Ovary (tissue), 9 donors: ENCODE results near the gene CCDC138. TPM values are rescaled to one million over a fixed set of nuclear protein-coding genes. Genes with fewer than 3 reads are reported as not detected.

ENCODE experiments used
- DNase-seq, 5 donors: peaks; one replicate each; pipeline ENCODE4 v3.0.0-alpha.2; 2019 to 2020
- H3K27ac ChIP-seq, 2 donors: fragments of 200-600 bp; one replicate each; pipeline versions ENCODE4 v1.5.1 to v1.8.0; 2019 to 2022
- H3K27me3 ChIP-seq: fragments of 200-600 bp; one replicate; pipeline ENCODE4 v1.8.0; 2022
- H3K36me3 ChIP-seq: fragments of 200-600 bp; sonication (generic); one replicate; pipeline ENCODE4 v1.5.1; 2019
- H3K4me1 ChIP-seq: one replicate; pipeline ENCODE4 v1.8.1; 2013; ENCODE audit warnings: mild to moderate bottlenecking, moderate library complexity; ENCODE audit not compliant: insufficient read depth
- H3K4me3 ChIP-seq: fragments of 200-600 bp; sonication (generic); one replicate; pipeline ENCODE4 v1.5.1; 2017
- H3K9me3 ChIP-seq, 2 donors: fragments of 200-600 bp in 1 of 2; sonication (generic) in 1 of 2; one replicate each; pipeline versions ENCODE4 v1.5.1 to v1.8.1; 2013 to 2019; ENCODE audit warnings: mild to moderate bottlenecking in 1 of 2, moderate library complexity in 1 of 2
- CTCF ChIP-seq, 3 donors: fragments of 450-650 bp in 2 of 3; fragments of 200-600 bp in 1 of 3; IDR thresholded peaks; one replicate each; pipeline versions ENCODE4 v1.5.1 to v1.8.0; 2016 to 2022; ENCODE audit warnings: antibody characterized with exemption in 3 of 3, mild to moderate bottlenecking in 1 of 3
- EP300 ChIP-seq: sonication (generic); formaldehyde crosslinking; IDR thresholded peaks from one replicate; pipeline ENCODE4 v1.6.1; 2017; ENCODE audit warnings: antibody characterized with exemption
- POLR2A ChIP-seq: fragments of 450-650 bp; IDR thresholded peaks from one replicate; pipeline ENCODE4 v1.6.1; 2017; ENCODE audit warnings: antibody characterized with exemption, mild to moderate bottlenecking, moderate library complexity
- WGBS, 3 donors: extraction: QIAGEN DNeasy Blood & Tissue Kit in 1 of 3; methylation state at CpG; one replicate each; pipeline versions ENCODE4 v1.1.5 to v1.1.7; 2013 to 2017; 5-methylcytosine and 5-hydroxymethylcytosine counted together
- intact Hi-C, 4 donors: fragments of 100-400 bp; cut with DNase I; formaldehyde crosslinking; loops; one replicate each; pipeline versions ENCODE4 v1.11.0 to v1.15.1; 2022 to 2023
- polyA plus RNA-seq, 2 donors: library from polyadenylated mRNA; stranded (reverse); fragments of 200-250 nt in 1 of 2; fragments of 350-450 nt in 1 of 2; fragmentation: Illumina TruSeq in 1 of 2; extraction: RNeasy Lipid Tissue Mini Kit (QIAGEN cat#74804) in 1 of 2; gene quantifications; one replicate each; pipeline ENCODE4 v1.2.3, GENCODE V29; 2013 to 2014
- total RNA-seq, 7 donors: library from RNA; depleted of rRNA in 2 of 7; stranded (reverse); fragments of >200 nt in 2 of 7; fragmentation: NEBNext Ultra II Directional in 3 of 7; extraction: Animal tissue kit (Norgen Biotek cat#: 25700) in 3 of 7; gene quantifications; one replicate each; pipeline versions ENCODE4 v1.1.0 to v1.2.4, GENCODE V29; 2016 to 2023
- donor health status: DM: no; HTN: no; CAD: no; lungs with moderate emphysema.
- donor health status: DM: no; HTN: no; CAD: no.
- donor health status: Bipolar disorder and iron deficiency.
- donor health status: DM: yes; HTN: yes; CAD: no.
- donor health status: DM: no; HTN: no; CAD: no.
- donor health status: DM: yes; HTN: yes; CAD: no.

The CCDC138 gene
- total and polyA plus RNA-seq, 9 donors, result 1.9 to 8.6 (median 4.6) TPM

DNA sequence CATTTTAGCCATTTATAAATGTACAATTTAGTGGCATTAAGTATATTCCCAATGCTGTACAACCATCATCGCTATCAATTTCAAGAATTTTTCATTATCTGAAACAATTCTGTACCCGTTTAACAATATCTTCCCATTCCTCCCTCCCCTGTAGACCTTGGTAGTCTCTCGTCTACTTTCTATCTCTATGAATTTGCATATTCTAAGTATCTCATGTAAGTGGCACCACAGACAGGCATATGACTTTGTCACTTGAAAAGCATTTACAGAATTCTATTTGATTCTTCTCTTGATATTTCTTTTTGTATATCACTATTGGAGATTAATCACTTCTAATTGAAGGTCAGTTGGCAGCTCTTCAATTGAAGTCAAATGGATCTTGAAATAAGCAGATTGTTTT is 48.0 kb downstream of the CCDC138 start:
- Histone ChIP-seq H3K4me3 (no peak overlapping the region), H3K27me3 (no peaks in the 10 kb centered on the region), H3K4me1 (no peaks in the 10 kb centered on the region), H3K36me3 (no peaks in the 10 kb centered on the region), H3K27ac (no peak overlapping the region), H3K9me3 (no peaks in the 10 kb centered on the region)
- no peak for TF ChIP-seq EP300
- TF ChIP-seq CTCF (IDR thresholded peaks at IDR 0.05), result no peak
- TF ChIP-seq POLR2A, result no peak
- DNase-seq, result no peak
- WGBS, 3 donors, result 94 to 96% (median 95%) methylated on average over 3 of the region's 3 CpGs
- intact Hi-C loops, result no loop called here

DNA sequence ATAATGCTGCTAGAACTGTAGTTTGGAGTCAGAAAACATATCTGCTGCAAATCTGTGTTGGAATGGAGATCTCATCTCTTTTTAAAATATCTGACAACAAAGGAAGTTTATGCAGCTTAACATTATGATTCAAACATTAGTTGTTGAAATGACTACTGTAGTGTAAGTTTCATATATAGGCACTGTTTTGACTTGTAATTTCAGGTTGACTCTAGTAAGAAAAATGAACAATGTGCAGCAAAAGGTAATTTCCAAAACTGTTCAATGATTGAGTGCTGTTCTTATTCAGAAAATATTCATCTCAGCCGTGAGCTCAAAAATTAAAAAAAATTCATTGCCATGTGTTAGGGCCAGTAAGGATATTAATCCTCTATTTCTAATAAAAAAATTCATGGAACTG is 48.5 kb downstream of the CCDC138 start:
- TF ChIP-seq POLR2A (no peak), CTCF (IDR thresholded peaks at IDR 0.05) (no peak), EP300 (no peak)
- 88 to 94% (median 93%) methylated on average over 1 of the region's 1 CpG for WGBS, 3 donors
- no peaks in the 10 kb centered on the region for H3K4me1 ChIP-seq

GRCh38 chr2:108837198-108837597 is 50.6 kb downstream of the CCDC138 start:
- no peak overlapping the region for H3K4me3 ChIP-seq
- no peaks in the 10 kb centered on the region for H3K36me3 ChIP-seq
- no peaks in the 10 kb centered on the region for H3K27me3 ChIP-seq
- no peak for DNase-seq
- no peak for TF ChIP-seq EP300
- no peak for TF ChIP-seq POLR2A
- TF ChIP-seq CTCF (IDR thresholded peaks at IDR 0.05), result no peak
- intact Hi-C loops, result no loop called here
- H3K4me1 ChIP-seq, result no peaks in the 10 kb centered on the region
- H3K9me3 ChIP-seq, result no peaks in the 10 kb centered on the region
- H3K27ac ChIP-seq, result no peak overlapping the region
- WGBS, 3 donors, result 98% methylated on average over 7 of the region's 7 CpGs

More for the DNA sequence above, 48.5 kb downstream of the CCDC138 start:
- H3K36me3 ChIP-seq, result no peaks in the 10 kb centered on the region
- no peak for DNase-seq
- H3K4me3 ChIP-seq, result no peak overlapping the region
- no peaks in the 10 kb centered on the region for H3K27me3 ChIP-seq
- H3K9me3 ChIP-seq, result no peaks in the 10 kb centered on the region
- intact Hi-C loops, result no loop called here
- H3K27ac ChIP-seq, result no peak overlapping the region

DNA sequence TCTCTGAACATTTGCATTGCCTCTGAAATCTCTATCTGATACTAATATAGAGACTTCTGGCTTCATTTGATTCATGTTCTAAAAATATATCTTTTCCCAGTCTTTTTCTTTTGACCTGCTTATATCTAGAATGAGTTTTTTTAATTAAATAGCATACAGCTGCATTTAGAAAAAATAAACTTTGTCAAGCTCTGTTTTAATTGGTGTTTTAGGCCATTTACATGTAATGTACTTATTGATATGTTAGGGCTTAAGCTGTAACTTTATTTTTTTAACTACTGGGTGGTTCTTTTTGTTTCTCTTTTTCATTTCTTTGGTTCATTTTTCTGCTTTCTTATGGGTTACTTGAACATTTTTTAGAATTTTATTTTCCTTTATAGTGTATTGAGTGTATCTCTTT is 54.9 kb downstream of the CCDC138 start:
- Histone ChIP-seq H3K4me3 (no peak overlapping the region), H3K27me3 (no peaks in the 10 kb centered on the region), H3K27ac (no peak overlapping the region), H3K36me3 (no peaks in the 10 kb centered on the region), H3K9me3 (no peaks in the 10 kb centered on the region), H3K4me1 (no peaks in the 10 kb centered on the region)
- DNase-seq, result no peak
- no peak for TF ChIP-seq CTCF (IDR thresholded peaks at IDR 0.05)
- TF ChIP-seq EP300, result no peak
- TF ChIP-seq POLR2A, result no peak
- intact Hi-C loops, result no loop called here

DNA sequence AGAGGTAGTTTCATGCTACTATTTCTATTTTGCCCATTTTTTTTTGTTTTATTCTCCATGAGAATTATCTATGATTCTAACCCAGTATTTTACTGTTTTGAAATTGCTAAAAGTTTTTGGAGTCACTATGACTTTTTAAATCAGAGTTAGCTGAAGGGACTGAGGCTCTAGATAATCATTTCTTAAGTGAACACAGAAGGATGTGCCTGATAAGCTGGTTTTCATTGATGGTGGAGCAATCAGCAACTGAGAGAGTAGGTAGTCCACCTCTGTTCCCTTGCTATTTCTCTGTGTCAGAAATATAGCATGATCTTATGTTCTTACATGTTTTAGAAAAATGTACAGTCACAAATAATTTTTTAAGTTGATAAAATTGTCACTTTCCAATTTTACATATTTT is 59.4 kb downstream of the CCDC138 start:
- intact Hi-C loops, result no loop called here
- DNase-seq, result no peak
- H3K4me3 ChIP-seq, result no peak overlapping the region
- TF ChIP-seq POLR2A, result no peak
- H3K27ac ChIP-seq, result no peak overlapping the region
- no peaks in the 10 kb centered on the region for H3K4me1 ChIP-seq
- H3K9me3 ChIP-seq, result no peaks in the 10 kb centered on the region
- H3K27me3 ChIP-seq, result no peaks in the 10 kb centered on the region
- H3K36me3 ChIP-seq, result no peaks in the 10 kb centered on the region
